HepG2 (cell line): ENCODE data around the gene PRDM12. TPM values are rescaled to one million over a fixed set of nuclear protein-coding genes. Genes with fewer than 3 reads are reported as not detected.

ENCODE experiments used
- ETV6 ChIP-seq: sonication (generic); formaldehyde crosslinking; conservative IDR thresholded peaks from 2 replicates; pipeline ENCODE4 v1.4.0; 2020; ENCODE audit warnings: missing genetic modification reagents
- MAZ ChIP-seq, 2 experiments: sonication (generic) in 1 of 2; formaldehyde crosslinking in 1 of 2; IDR thresholded peaks; 2 replicates each; pipeline versions ENCODE4 v1.5.0 to v1.6.1; 2012 to 2020; ENCODE audit warnings: low read depth in 2 of 2, mild to moderate bottlenecking in 2 of 2, borderline replicate concordance in 1 of 2, improper control_type of control experiment in 1 of 2, low read length in 1 of 2, missing genetic modification reagents in 1 of 2, moderate library complexity in 1 of 2
- MBD4 ChIP-seq: IDR thresholded peaks from 2 replicates; pipeline ENCODE4 v1.6.1; 2012; ENCODE audit warnings: low read length, inconsistent platforms, borderline replicate concordance
- PCBP1 ChIP-seq: fragments of 200-400 bp; formaldehyde crosslinking; IDR thresholded peaks from 2 replicates; pipeline ENCODE4 v1.6.1; 2017; ENCODE audit warnings: mild to moderate bottlenecking, low read depth, low read length, borderline replicate concordance
- POLR2A ChIP-seq, 2 experiments: IDR thresholded peaks; 2 replicates each; pipeline ENCODE4 v1.6.1; 2011; ENCODE audit warnings: low read depth in 2 of 2, low read length in 2 of 2, mild to moderate bottlenecking in 1 of 2, moderate library complexity in 1 of 2; ENCODE audit not compliant: insufficient read depth in 1 of 2
- TOE1 ChIP-seq: sonication (generic); formaldehyde crosslinking; IDR thresholded peaks from 2 replicates; pipeline ENCODE4 v1.4.0; 2020; ENCODE audit warnings: mild to moderate bottlenecking, missing genetic modification reagents
- ZNF10 ChIP-seq: sonication (generic); formaldehyde crosslinking; IDR thresholded peaks from 2 replicates; pipeline ENCODE4 v1.4.0; 2020; ENCODE audit warnings: mild to moderate bottlenecking, low read depth, missing genetic modification reagents, borderline replicate concordance
- ZNF292 ChIP-seq: sonication (generic); formaldehyde crosslinking; IDR thresholded peaks from 2 replicates; pipeline ENCODE4 v1.8.1; 2022; ENCODE audit warnings: mild to moderate bottlenecking, low read depth, missing genetic modification reagents, borderline replicate concordance
- ZNF354B ChIP-seq: sonication (generic); formaldehyde crosslinking; IDR thresholded peaks from 2 replicates; pipeline ENCODE4 v1.8.0; 2022; ENCODE audit warnings: mild to moderate bottlenecking, missing genetic modification reagents
- ZNF773 ChIP-seq: sonication (generic); formaldehyde crosslinking; IDR thresholded peaks from 2 replicates; pipeline ENCODE4 v1.4.0; 2020; ENCODE audit warnings: missing genetic modification reagents, borderline replicate concordance
- polyA plus RNA-seq, 8 experiments: library from polyadenylated mRNA; depleted of rRNA in 3 of 8; stranded (reverse) in 7 of 8; unstranded in 1 of 8; fragments of >200 nt; fragmentation: Illumina TruSeq in 4 of 8; extraction: Trizol in 4 of 8; gene quantifications; 2 replicates each; pipeline versions ENCODE4 v1.2.1 to v1.2.3, GENCODE V29; 2011 to 2016; ENCODE audit warnings: low read depth in 4 of 8, missing spikeins in 1 of 8, mixed read lengths in 1 of 8; ENCODE audit not compliant: insufficient read depth in 1 of 8
- total RNA-seq, 5 experiments: library from RNA; depleted of rRNA; stranded (reverse); fragments of >200 nt; fragmentation: Illumina TruSeq; extraction: Trizol; gene quantifications; 2 replicates each; pipeline ENCODE4 v1.2.3, GENCODE V29; 2016; ENCODE audit warnings: low read depth in 1 of 5
- TF ChIP-seq, protein P1 (sequence below): sonication (generic); formaldehyde crosslinking; IDR thresholded peaks from 2 replicates; pipeline ENCODE4 v1.9.0; 2021; ENCODE audit warnings: mild to moderate bottlenecking, missing genetic modification reagents
- TF ChIP-seq, protein P2 (sequence below): IDR thresholded peaks from 2 replicates; pipeline ENCODE4 v1.6.1; 2016; ENCODE audit warnings: missing compliant biosample characterization, missing genetic modification reagents, borderline replicate concordance
- TF ChIP-seq, protein P3 (sequence below): sonication (generic); formaldehyde crosslinking; IDR thresholded peaks from 2 replicates; pipeline ENCODE4 v1.8.0; 2022; ENCODE audit warnings: mild to moderate bottlenecking, missing genetic modification reagents, moderate library complexity
- TF ChIP-seq, protein P4 (sequence below): sonication (generic); formaldehyde crosslinking; IDR thresholded peaks from 2 replicates; pipeline ENCODE4 v1.4.0; 2020; ENCODE audit warnings: missing genetic modification reagents

Gene PRDM12
- total and polyA plus RNA-seq, 2 of the 13 experiments (the other 11 are each of a cell fraction or from before 2014, with no cell fraction given), result 0.04 to 0.07 TPM

DNA sequence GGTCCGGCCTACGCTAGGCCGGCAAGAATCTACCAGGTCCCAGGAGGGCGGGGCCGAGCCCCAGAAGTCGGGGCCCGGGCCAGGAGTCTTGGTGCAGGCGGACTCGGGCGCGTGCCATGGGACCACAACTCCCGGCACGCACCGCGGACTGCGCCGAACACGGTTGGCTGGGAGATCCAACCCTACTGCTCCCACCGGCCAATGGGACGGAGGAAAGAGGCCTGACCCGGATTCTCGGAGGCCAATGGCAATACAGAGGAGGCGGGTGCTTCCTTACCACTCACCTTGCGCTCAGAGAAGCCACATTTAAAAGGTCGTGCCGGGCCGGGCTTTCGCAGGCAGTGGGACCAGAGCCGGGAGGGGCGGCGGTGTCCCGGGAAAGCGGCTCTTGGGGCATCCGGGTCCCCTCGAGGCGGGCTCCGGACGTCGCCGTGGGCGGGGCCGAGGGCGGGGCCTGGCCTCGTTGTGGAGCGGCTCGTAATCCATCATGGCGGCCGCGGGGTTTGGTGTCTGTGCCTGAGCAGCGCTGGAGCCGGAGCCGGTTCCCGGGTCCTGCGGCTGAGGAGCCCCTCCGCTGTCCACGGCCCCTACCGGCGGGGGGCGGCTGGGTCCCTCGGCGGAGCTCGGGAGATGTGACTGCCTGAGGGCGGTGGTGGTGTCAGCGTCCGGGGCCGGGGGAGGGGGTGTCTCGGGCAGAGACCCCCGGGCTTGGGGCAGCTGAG lies 48.3 kb downstream of the PRDM12 start (continued):
- TF ChIP-seq, protein P1, sequence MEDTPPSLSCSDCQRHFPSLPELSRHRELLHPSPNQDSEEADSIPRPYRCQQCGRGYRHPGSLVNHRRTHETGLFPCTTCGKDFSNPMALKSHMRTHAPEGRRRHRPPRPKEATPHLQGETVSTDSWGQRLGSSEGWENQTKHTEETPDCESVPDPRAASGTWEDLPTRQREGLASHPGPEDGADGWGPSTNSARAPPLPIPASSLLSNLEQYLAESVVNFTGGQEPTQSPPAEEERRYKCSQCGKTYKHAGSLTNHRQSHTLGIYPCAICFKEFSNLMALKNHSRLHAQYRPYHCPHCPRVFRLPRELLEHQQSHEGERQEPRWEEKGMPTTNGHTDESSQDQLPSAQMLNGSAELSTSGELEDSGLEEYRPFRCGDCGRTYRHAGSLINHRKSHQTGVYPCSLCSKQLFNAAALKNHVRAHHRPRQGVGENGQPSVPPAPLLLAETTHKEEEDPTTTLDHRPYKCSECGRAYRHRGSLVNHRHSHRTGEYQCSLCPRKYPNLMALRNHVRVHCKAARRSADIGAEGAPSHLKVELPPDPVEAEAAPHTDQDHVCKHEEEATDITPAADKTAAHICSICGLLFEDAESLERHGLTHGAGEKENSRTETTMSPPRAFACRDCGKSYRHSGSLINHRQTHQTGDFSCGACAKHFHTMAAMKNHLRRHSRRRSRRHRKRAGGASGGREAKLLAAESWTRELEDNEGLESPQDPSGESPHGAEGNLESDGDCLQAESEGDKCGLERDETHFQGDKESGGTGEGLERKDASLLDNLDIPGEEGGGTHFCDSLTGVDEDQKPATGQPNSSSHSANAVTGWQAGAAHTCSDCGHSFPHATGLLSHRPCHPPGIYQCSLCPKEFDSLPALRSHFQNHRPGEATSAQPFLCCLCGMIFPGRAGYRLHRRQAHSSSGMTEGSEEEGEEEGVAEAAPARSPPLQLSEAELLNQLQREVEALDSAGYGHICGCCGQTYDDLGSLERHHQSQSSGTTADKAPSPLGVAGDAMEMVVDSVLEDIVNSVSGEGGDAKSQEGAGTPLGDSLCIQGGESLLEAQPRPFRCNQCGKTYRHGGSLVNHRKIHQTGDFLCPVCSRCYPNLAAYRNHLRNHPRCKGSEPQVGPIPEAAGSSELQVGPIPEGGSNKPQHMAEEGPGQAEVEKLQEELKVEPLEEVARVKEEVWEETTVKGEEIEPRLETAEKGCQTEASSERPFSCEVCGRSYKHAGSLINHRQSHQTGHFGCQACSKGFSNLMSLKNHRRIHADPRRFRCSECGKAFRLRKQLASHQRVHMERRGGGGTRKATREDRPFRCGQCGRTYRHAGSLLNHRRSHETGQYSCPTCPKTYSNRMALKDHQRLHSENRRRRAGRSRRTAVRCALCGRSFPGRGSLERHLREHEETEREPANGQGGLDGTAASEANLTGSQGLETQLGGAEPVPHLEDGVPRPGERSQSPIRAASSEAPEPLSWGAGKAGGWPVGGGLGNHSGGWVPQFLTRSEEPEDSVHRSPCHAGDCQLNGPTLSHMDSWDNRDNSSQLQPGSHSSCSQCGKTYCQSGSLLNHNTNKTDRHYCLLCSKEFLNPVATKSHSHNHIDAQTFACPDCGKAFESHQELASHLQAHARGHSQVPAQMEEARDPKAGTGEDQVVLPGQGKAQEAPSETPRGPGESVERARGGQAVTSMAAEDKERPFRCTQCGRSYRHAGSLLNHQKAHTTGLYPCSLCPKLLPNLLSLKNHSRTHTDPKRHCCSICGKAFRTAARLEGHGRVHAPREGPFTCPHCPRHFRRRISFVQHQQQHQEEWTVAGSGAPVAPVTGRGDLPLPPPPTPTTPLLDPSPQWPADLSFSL (CRISPR knock-in tag), result no peak
- no peak for TF ChIP-seq TOE1
- TF ChIP-seq ETV6, result no peak
- no peak for TF ChIP-seq ZNF773 (CRISPR knock-in tag)
- TF ChIP-seq ZNF354B (CRISPR knock-in tag), result no peak
- no peak for TF ChIP-seq ZNF292 (CRISPR knock-in tag)
- TF ChIP-seq PCBP1, result no peak; the same call in 1 of the 2 replicates
- TF ChIP-seq, protein P2, sequence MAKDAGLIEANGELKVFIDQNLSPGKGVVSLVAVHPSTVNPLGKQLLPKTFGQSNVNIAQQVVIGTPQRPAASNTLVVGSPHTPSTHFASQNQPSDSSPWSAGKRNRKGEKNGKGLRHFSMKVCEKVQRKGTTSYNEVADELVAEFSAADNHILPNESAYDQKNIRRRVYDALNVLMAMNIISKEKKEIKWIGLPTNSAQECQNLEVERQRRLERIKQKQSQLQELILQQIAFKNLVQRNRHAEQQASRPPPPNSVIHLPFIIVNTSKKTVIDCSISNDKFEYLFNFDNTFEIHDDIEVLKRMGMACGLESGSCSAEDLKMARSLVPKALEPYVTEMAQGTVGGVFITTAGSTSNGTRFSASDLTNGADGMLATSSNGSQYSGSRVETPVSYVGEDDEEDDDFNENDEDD (CRISPR knock-in tag), result no peak; the same call in 1 of the 2 replicates
- TF ChIP-seq, protein P3, sequence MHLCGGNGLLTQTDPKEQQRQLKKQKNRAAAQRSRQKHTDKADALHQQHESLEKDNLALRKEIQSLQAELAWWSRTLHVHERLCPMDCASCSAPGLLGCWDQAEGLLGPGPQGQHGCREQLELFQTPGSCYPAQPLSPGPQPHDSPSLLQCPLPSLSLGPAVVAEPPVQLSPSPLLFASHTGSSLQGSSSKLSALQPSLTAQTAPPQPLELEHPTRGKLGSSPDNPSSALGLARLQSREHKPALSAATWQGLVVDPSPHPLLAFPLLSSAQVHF (CRISPR knock-in tag), result no peak
- TF ChIP-seq, protein P4, sequence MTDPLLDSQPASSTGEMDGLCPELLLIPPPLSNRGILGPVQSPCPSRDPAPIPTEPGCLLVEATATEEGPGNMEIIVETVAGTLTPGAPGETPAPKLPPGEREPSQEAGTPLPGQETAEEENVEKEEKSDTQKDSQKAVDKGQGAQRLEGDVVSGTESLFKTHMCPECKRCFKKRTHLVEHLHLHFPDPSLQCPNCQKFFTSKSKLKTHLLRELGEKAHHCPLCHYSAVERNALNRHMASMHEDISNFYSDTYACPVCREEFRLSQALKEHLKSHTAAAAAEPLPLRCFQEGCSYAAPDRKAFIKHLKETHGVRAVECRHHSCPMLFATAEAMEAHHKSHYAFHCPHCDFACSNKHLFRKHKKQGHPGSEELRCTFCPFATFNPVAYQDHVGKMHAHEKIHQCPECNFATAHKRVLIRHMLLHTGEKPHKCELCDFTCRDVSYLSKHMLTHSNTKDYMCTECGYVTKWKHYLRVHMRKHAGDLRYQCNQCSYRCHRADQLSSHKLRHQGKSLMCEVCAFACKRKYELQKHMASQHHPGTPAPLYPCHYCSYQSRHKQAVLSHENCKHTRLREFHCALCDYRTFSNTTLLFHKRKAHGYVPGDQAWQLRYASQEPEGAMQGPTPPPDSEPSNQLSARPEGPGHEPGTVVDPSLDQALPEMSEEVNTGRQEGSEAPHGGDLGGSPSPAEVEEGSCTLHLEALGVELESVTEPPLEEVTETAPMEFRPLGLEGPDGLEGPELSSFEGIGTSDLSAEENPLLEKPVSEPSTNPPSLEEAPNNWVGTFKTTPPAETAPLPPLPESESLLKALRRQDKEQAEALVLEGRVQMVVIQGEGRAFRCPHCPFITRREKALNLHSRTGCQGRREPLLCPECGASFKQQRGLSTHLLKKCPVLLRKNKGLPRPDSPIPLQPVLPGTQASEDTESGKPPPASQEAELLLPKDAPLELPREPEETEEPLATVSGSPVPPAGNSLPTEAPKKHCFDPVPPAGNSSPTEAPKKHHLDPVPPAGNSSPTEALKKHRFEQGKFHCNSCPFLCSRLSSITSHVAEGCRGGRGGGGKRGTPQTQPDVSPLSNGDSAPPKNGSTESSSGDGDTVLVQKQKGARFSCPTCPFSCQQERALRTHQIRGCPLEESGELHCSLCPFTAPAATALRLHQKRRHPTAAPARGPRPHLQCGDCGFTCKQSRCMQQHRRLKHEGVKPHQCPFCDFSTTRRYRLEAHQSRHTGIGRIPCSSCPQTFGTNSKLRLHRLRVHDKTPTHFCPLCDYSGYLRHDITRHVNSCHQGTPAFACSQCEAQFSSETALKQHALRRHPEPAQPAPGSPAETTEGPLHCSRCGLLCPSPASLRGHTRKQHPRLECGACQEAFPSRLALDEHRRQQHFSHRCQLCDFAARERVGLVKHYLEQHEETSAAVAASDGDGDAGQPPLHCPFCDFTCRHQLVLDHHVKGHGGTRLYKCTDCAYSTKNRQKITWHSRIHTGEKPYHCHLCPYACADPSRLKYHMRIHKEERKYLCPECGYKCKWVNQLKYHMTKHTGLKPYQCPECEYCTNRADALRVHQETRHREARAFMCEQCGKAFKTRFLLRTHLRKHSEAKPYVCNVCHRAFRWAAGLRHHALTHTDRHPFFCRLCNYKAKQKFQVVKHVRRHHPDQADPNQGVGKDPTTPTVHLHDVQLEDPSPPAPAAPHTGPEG, result no peak
- peak in 1 of 2 experiments; percentile 89 for TF ChIP-seq POLR2A (IDR thresholded peaks at IDR 0.05; ENCODE audit: insufficient read depth in 1 of 2, low read depth in 2 of 2, low read length in 2 of 2)
- TF ChIP-seq MBD4, result no peak
- TF ChIP-seq MAZ (IDR thresholded peaks at IDR 0.05; ENCODE audit: borderline replicate concordance, low read depth, low read length), result no peak; the same call in 1 of the 2 replicates
- TF ChIP-seq MAZ (CRISPR knock-in tag; IDR thresholded peaks at IDR 0.05; ENCODE audit: low read depth), result peak; percentile 30
- TF ChIP-seq ZNF10 (CRISPR knock-in tag), result no peak
